ENCODE data around the gene LDLRAD1. TPM values are rescaled to one million over a fixed set of nuclear protein-coding genes. Genes with fewer than 3 reads are reported as not detected.
A peak's percentile ranks its signal among the peaks of the same experiment; 100 is the strongest.
"Not testable (repeated sequence)": the region's sequence is repeated elsewhere in the genome, so short reads cannot be mapped to it uniquely, and the experiment has no call there.

LDLRAD1 gene
- total RNA-seq, 1 experiment from 2014 or later, result not detected

DNA sequence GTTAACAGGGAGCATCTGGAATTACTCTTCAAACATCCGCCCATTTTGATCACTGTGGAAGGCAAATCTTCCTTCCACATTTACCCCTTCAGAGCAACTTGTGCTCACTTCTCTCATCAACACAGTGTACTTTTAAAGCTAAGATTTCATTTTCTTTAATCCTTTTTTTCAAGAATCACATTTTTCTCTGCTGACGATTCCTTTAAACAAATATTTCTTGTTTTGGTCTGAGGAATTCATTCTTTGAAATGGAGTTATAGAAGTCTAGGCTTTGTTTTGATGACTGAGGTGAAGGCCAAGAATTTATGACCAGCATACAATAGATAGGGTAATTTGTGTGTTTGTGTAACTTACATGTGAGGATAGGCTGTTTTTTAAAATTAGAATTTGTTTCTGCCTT is 46.3 kb downstream of the LDLRAD1 start:
- no peak overlapping the region for H3K9ac ChIP-seq (ENCODE audit: extremely low read depth, insufficient read length, low read length)
- no peaks in the 10 kb centered on the region for H3K9me3 ChIP-seq (ENCODE audit: control insufficient read depth, low read depth, low read length)
- Mint-ChIP-seq H3K4me1 (no peaks in the 10 kb centered on the region), H3K9me3 (no peaks in the 10 kb centered on the region), H3K27me3 (ENCODE audit: low read depth) (no peaks in the 10 kb centered on the region), H3K27ac (peak overlapping the region in 1 of 3 experiments; percentile 16; a peak in 1 of 7 replicates), H3K36me3 (ENCODE audit: insufficient read depth in 1 of 3, low read depth in 3 of 3) (peaks cover 11 to 40% (median 29%) of the 10 kb centered on the region in 3 experiments), H3K4me3 (no peak overlapping the region)
- H3K4me1 ChIP-seq (ENCODE audit: insufficient read depth, low read length), result no peaks in the 10 kb centered on the region
- no peak overlapping the region for H2BK120ac ChIP-seq (ENCODE audit: low read depth, low read length, poor library complexity, severe bottlenecking)
- H3K23ac ChIP-seq (ENCODE audit: insufficient read length, low read depth, low read length), result no peak overlapping the region
- no peak overlapping the region for H3K56ac ChIP-seq (ENCODE audit: insufficient read length, low read depth, low read length)
- H3K4ac ChIP-seq (ENCODE audit: low read depth, low read length), result no peak overlapping the region
- no peak overlapping the region for H2AFZ ChIP-seq (ENCODE audit: low read length)
- no peaks in the 10 kb centered on the region for H3K27me3 ChIP-seq (ENCODE audit: insufficient read depth, low read length)
- H3K4me2 ChIP-seq (ENCODE audit: insufficient read depth, insufficient read length, low read length), result no peak overlapping the region
- H3K18ac ChIP-seq (ENCODE audit: insufficient read length, low read depth, low read length), result no peak overlapping the region
- no peak overlapping the region for H3T11ph ChIP-seq (ENCODE audit: low read length)
- no peaks in the 10 kb centered on the region for H3K79me1 ChIP-seq (ENCODE audit: insufficient read depth, low read depth, low read length, poor library complexity, severe bottlenecking)
- WGBS (ENCODE audit: extremely low coverage, insufficient read length, low lambda C conversion rate), result no CpG with 5 or more reads among the region's 2 CpGs
- H4K8ac ChIP-seq (replicated peaks; ENCODE audit: insufficient read length, low read depth, low read length), result no peak overlapping the region
- H2BK5ac ChIP-seq (ENCODE audit: insufficient read length, low read length), result no peak overlapping the region
- no peak overlapping the region for H3K14ac ChIP-seq (ENCODE audit: insufficient read depth, low read length)
- H2BK12ac ChIP-seq (ENCODE audit: insufficient read length, low read depth, low read length), result no peak overlapping the region
- H2BK15ac ChIP-seq (ENCODE audit: low read depth, low read length), result no peak overlapping the region
- DNase-seq, result no peak
- H3K27ac ChIP-seq (ENCODE audit: insufficient read length, low read depth, low read length), result no peak overlapping the region
- H4K91ac ChIP-seq (ENCODE audit: insufficient read length, low read depth, low read length), result no peak overlapping the region
- H2BK20ac ChIP-seq (ENCODE audit: low read depth, low read length, poor library complexity, severe bottlenecking), result no peak overlapping the region
- H4K20me1 ChIP-seq (ENCODE audit: control insufficient read depth, insufficient read depth, insufficient read length), result no peaks in the 10 kb centered on the region
- TF ChIP-seq, protein P1, sequence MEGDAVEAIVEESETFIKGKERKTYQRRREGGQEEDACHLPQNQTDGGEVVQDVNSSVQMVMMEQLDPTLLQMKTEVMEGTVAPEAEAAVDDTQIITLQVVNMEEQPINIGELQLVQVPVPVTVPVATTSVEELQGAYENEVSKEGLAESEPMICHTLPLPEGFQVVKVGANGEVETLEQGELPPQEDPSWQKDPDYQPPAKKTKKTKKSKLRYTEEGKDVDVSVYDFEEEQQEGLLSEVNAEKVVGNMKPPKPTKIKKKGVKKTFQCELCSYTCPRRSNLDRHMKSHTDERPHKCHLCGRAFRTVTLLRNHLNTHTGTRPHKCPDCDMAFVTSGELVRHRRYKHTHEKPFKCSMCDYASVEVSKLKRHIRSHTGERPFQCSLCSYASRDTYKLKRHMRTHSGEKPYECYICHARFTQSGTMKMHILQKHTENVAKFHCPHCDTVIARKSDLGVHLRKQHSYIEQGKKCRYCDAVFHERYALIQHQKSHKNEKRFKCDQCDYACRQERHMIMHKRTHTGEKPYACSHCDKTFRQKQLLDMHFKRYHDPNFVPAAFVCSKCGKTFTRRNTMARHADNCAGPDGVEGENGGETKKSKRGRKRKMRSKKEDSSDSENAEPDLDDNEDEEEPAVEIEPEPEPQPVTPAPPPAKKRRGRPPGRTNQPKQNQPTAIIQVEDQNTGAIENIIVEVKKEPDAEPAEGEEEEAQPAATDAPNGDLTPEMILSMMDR (conservative IDR thresholded peaks at IDR 0.05), result no peak
- H4K5ac ChIP-seq (ENCODE audit: insufficient read length, low read depth, low read length), result no peak overlapping the region
- H3K79me2 ChIP-seq (ENCODE audit: insufficient read depth, low read length), result no peaks in the 10 kb centered on the region
- no peak overlapping the region for H2AK5ac ChIP-seq (ENCODE audit: insufficient read length, low read length)
- H3K23me2 ChIP-seq (ENCODE audit: insufficient read length, low read depth, low read length, poor library complexity, severe bottlenecking), result no peaks in the 10 kb centered on the region

DNA sequence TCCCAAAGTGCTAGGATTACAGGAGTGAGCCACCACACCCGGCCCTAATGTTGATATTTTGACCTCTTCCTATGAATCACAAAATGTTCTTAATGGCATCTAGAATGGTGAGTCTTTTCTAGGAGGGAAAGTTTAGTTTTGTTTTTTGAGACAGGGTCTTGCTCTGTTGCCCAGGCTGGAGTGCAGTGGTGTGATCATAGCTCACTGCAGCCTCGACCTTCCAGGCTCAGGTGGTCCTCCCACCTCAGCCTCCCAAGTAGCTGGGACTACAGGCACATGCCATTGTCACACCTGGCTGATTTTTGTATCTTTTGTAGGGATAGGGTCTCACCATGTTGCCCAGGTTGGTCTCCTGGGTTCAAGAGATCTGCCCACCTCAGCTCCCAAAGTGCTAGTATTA is 48.7 kb downstream of the LDLRAD1 start:
- not testable (repeated sequence) for H2BK15ac ChIP-seq (ENCODE audit: low read depth, low read length); H3K27me3 Mint-ChIP-seq (ENCODE audit: low read depth); H3K23ac ChIP-seq (ENCODE audit: insufficient read length, low read depth, low read length); H2BK12ac ChIP-seq (ENCODE audit: insufficient read length, low read depth, low read length); H3K79me2 ChIP-seq (ENCODE audit: insufficient read depth, low read length); H3K9me3 Mint-ChIP-seq; H2AK5ac ChIP-seq (ENCODE audit: insufficient read length, low read length); H4K5ac ChIP-seq (ENCODE audit: insufficient read length, low read depth, low read length); H3T11ph ChIP-seq (ENCODE audit: low read length); H2AFZ ChIP-seq (ENCODE audit: low read length); DNase-seq; H3K4me1 Mint-ChIP-seq; H3K4me2 ChIP-seq (ENCODE audit: insufficient read depth, insufficient read length, low read length); H4K8ac ChIP-seq (replicated peaks; ENCODE audit: insufficient read length, low read depth, low read length); H3K56ac ChIP-seq (ENCODE audit: insufficient read length, low read depth, low read length); H3K27me3 ChIP-seq (ENCODE audit: insufficient read depth, low read length); H3K14ac ChIP-seq (ENCODE audit: insufficient read depth, low read length); H3K18ac ChIP-seq (ENCODE audit: insufficient read length, low read depth, low read length); H3K4me1 ChIP-seq (ENCODE audit: insufficient read depth, low read length); H3K23me2 ChIP-seq (ENCODE audit: insufficient read length, low read depth, low read length, poor library complexity, severe bottlenecking); H2BK120ac ChIP-seq (ENCODE audit: low read depth, low read length, poor library complexity, severe bottlenecking); H2BK5ac ChIP-seq (ENCODE audit: insufficient read length, low read length); H4K91ac ChIP-seq (ENCODE audit: insufficient read length, low read depth, low read length); H2BK20ac ChIP-seq (ENCODE audit: low read depth, low read length, poor library complexity, severe bottlenecking); H3K27ac Mint-ChIP-seq; H3K9ac ChIP-seq (ENCODE audit: extremely low read depth, insufficient read length, low read length); H3K9me3 ChIP-seq (ENCODE audit: control insufficient read depth, low read depth, low read length); H3K4ac ChIP-seq (ENCODE audit: low read depth, low read length); H4K20me1 ChIP-seq (ENCODE audit: control insufficient read depth, insufficient read depth, insufficient read length); H3K79me1 ChIP-seq (ENCODE audit: insufficient read depth, low read depth, low read length, poor library complexity, severe bottlenecking); H3K27ac ChIP-seq (ENCODE audit: insufficient read length, low read depth, low read length); H3K4me3 Mint-ChIP-seq
- peaks cover 16 to 48% (median 44%) of the 10 kb centered on the region in 3 experiments; a peak in 6 of 7 replicates for H3K36me3 Mint-ChIP-seq (ENCODE audit: insufficient read depth in 1 of 3, low read depth in 3 of 3)
- no CpG with 5 or more reads among the region's 2 CpGs for WGBS (ENCODE audit: extremely low coverage, insufficient read length, low lambda C conversion rate)

Data from H9 (cell line).